CD14-positive monocyte (primary cell): ENCODE data around the gene FKBP1A. TPM values are rescaled to one million over a fixed set of nuclear protein-coding genes. Genes with fewer than 3 reads are reported as not detected.

Experiments
- DNase-seq, 3 donors: peaks; one replicate each; pipeline ENCODE4 v3.0.0-alpha.2; 2011 to 2022
- H2AFZ ChIP-seq: 2 replicates; pipeline ENCODE4 v1.6.0; 2012; ENCODE audit warnings: mild to moderate bottlenecking, low read depth, low read length, inconsistent platforms; ENCODE audit not compliant: insufficient read depth, poor library complexity, severe bottlenecking
- H3K27ac ChIP-seq, 2 donors: 1 replicate in 1 of 2; 2 replicates in 1 of 2; pipeline ENCODE4 v1.5.1; 2012 to 2013; ENCODE audit warnings: low read length in 2 of 2, control low read depth in 1 of 2, inconsistent platforms in 1 of 2, low read depth in 1 of 2, mild to moderate bottlenecking in 1 of 2
- H3K27me3 ChIP-seq, 2 donors: one replicate each; pipeline versions ENCODE4 v1.6.0 to v1.6.1; 2011 to 2013; ENCODE audit warnings: low read length in 2 of 2; ENCODE audit not compliant: control insufficient read depth in 2 of 2, insufficient read depth in 2 of 2
- H3K36me3 ChIP-seq, 2 donors: replicated peaks in 1 of 2; 1 replicate in 1 of 2; 2 replicates in 1 of 2; pipeline versions ENCODE4 v1.5.1 to v1.6.1; 2012 to 2013; ENCODE audit warnings: low read length in 2 of 2, control low read depth in 1 of 2, inconsistent platforms in 1 of 2, mild to moderate bottlenecking in 1 of 2; ENCODE audit not compliant: insufficient read depth in 2 of 2, control insufficient read depth in 1 of 2
- H3K4me1 ChIP-seq, 2 donors: 1 replicate in 1 of 2; 2 replicates in 1 of 2; pipeline versions ENCODE4 v1.5.1 to v1.6.1; 2012 to 2013; ENCODE audit warnings: low read length in 2 of 2, control low read depth in 1 of 2, inconsistent platforms in 1 of 2, mild to moderate bottlenecking in 1 of 2, moderate library complexity in 1 of 2; ENCODE audit not compliant: insufficient read depth in 2 of 2, control insufficient read depth in 1 of 2
- H3K4me2 ChIP-seq: replicated peaks from 2 replicates; pipeline ENCODE3; 2012; ENCODE audit warnings: low read length, moderate library complexity, mild to moderate bottlenecking; ENCODE audit not compliant: poor library complexity, severe bottlenecking; ENCODE audit errors: extremely low read depth
- H3K4me3 ChIP-seq, 3 experiments: fragments of 200-600 bp in 1 of 3; sonication (generic) in 1 of 3; replicated peaks in 1 of 3; 1 replicate in 2 of 3; 2 replicates in 1 of 3; pipeline ENCODE4 v1.5.1; 2011 to 2013; ENCODE audit warnings: low read length in 3 of 3, mild to moderate bottlenecking in 3 of 3, control low read depth in 2 of 3, low read depth in 2 of 3, inconsistent platforms in 1 of 3, moderate library complexity in 1 of 3
- H3K79me2 ChIP-seq: 2 replicates; pipeline ENCODE4 v1.6.0; 2012; ENCODE audit warnings: mild to moderate bottlenecking, control low read depth, inconsistent platforms, low read length, moderate library complexity; ENCODE audit not compliant: insufficient read depth
- H3K9ac ChIP-seq: 2 replicates; pipeline ENCODE4 v1.6.0; 2017; ENCODE audit warnings: low read length, mild to moderate bottlenecking; ENCODE audit not compliant: insufficient read depth, poor library complexity, severe bottlenecking
- H3K9me3 ChIP-seq, 2 donors: replicated peaks in 1 of 2; 1 replicate in 1 of 2; 2 replicates in 1 of 2; pipeline versions ENCODE4 v1.5.1 to v1.6.1; 2012 to 2013; ENCODE audit warnings: low read length in 2 of 2, control low read depth in 1 of 2; ENCODE audit not compliant: control insufficient read depth in 1 of 2, insufficient read depth in 1 of 2
- H4K20me1 ChIP-seq: 2 replicates; pipeline ENCODE4 v1.6.0; 2012; ENCODE audit warnings: mild to moderate bottlenecking, low read length, control low read depth, moderate library complexity; ENCODE audit not compliant: insufficient read depth
- H3K27ac Mint-ChIP-seq, 7 donors: one replicate each; pipeline ENCODE4 v1.8.0; 2020; ENCODE audit warnings: mild to moderate bottlenecking in 7 of 7, mixed read lengths in 7 of 7, moderate library complexity in 6 of 7, inconsistent platforms in 2 of 7
- H3K27me3 Mint-ChIP-seq, 3 donors: one replicate each; pipeline ENCODE4 v1.8.0; 2021 to 2022; ENCODE audit warnings: low read depth in 3 of 3, mild to moderate bottlenecking in 3 of 3, mixed read lengths in 3 of 3, moderate library complexity in 3 of 3, inconsistent platforms in 1 of 3
- H3K36me3 Mint-ChIP-seq, 2 donors: one replicate each; pipeline ENCODE4 v1.8.0; 2020; ENCODE audit warnings: mixed read lengths in 2 of 2, inconsistent platforms in 1 of 2, mild to moderate bottlenecking in 1 of 2
- H3K4me1 Mint-ChIP-seq: one replicate; pipeline ENCODE4 v1.8.0; 2020; ENCODE audit warnings: mild to moderate bottlenecking, mixed read lengths
- H3K4me3 Mint-ChIP-seq, 2 donors: one replicate each; pipeline ENCODE4 v1.8.0; 2020; ENCODE audit warnings: mild to moderate bottlenecking in 2 of 2, mixed read lengths in 2 of 2, moderate library complexity in 1 of 2
- H3K9me3 Mint-ChIP-seq, 7 donors: one replicate each; pipeline ENCODE4 v1.8.0; 2020 to 2022; ENCODE audit warnings: mixed read lengths in 7 of 7, mild to moderate bottlenecking in 6 of 7, moderate library complexity in 6 of 7, inconsistent platforms in 2 of 7
- CTCF ChIP-seq: fragments of 200-600 bp; IDR thresholded peaks from one replicate; pipeline ENCODE4 v1.8.0; 2022; ENCODE audit warnings: antibody characterized with exemption, mild to moderate bottlenecking
- WGBS: methylation state at CpG from one replicate; pipeline ENCODE4 v1.1.5; 2013; ENCODE audit warnings: missing lambda C conversion rate; ENCODE audit not compliant: insufficient coverage; 5-methylcytosine and 5-hydroxymethylcytosine counted together
- intact Hi-C, 2 donors: fragments of 100-400 bp; cut with micrococcal nuclease; formaldehyde crosslinking; loops; one replicate each; pipeline versions ENCODE4 v1.15.0 to v1.15.1; 2023
- polyA plus RNA-seq, 3 donors: library from polyadenylated mRNA; depleted of rRNA in 1 of 3; unstranded in 2 of 3; stranded (reverse) in 1 of 3; fragments of 300-500 nt in 2 of 3; fragments of >200 nt in 1 of 3; fragmentation: Illumina TruSeq in 2 of 3; gene quantifications; 1 replicate in 2 of 3; 2 replicates in 1 of 3; pipeline ENCODE4 v1.2.3, GENCODE V29; 2012 to 2021

Gene FKBP1A
- polyA plus RNA-seq, 3 donors = 155 to 268 (median 194) TPM

GRCh38 chr20:1434571-1435336, 41.9 kb upstream of the FKBP1A start:
- intact Hi-C loops = loop anchor here (2.0 to 5.0 kb wide), 4 partner anchors 42 to 122 kb away; partner anchors contain the start of gene FKBP1A (in 1 of the 2)
- Histone ChIP-seq H3K9me3 (no peaks in the 10 kb centered on the region), H4K20me1 (peaks cover 31% of the 10 kb centered on the region), H3K4me1 (peaks cover 21% of the 10 kb centered on the region in 2 donors), H3K4me3 (peak overlapping the region in 1 of 3 experiments; percentile 45), H3K9ac (no peak overlapping the region), H3K36me3 (peaks cover 2 to 8% of the 10 kb centered on the region in 2 donors), H3K27me3 (peaks cover 17 to 20% of the 10 kb centered on the region in 2 donors), H3K27ac (peak overlapping the region in 1 of 2 donors; percentile 12), H3K79me2 (no peaks in the 10 kb centered on the region), H3K4me2 (peak overlapping the region; percentile 51), H2AFZ (no peak overlapping the region)
- Mint-ChIP-seq H3K27ac (peak overlapping the region; percentile 71 to 92 (median 89)), H3K4me3 (peak overlapping the region in 1 of 2 donors; percentile 76), H3K27me3 (peaks cover 0 to 17% (median 15%) of the 10 kb centered on the region in 3 donors), H3K9me3 (no peaks in the 10 kb centered on the region), H3K36me3 (peaks cover 8 to 27% of the 10 kb centered on the region in 2 donors), H3K4me1 (peaks cover 32% of the 10 kb centered on the region)
- peak; percentile 84 to 97 (median 95) for DNase-seq
- TF ChIP-seq CTCF = no peak
- WGBS = no CpG with 5 or more reads among the region's 2 CpGs

GRCh38 chr20:1431158-1431557, 38.3 kb upstream of the FKBP1A start:
- no peaks in the 10 kb centered on the region for H4K20me1 ChIP-seq
- intact Hi-C loops = no loop called here
- H3K27ac Mint-ChIP-seq = no peak overlapping the region
- H3K79me2 ChIP-seq = no peaks in the 10 kb centered on the region
- TF ChIP-seq CTCF = no peak
- no peak overlapping the region for H3K4me2 ChIP-seq
- no peak for DNase-seq
- H3K9me3 ChIP-seq = no peaks in the 10 kb centered on the region
- no peak overlapping the region for H3K4me3 ChIP-seq
- H3K9ac ChIP-seq = no peak overlapping the region
- H3K36me3 ChIP-seq = no peaks in the 10 kb centered on the region
- peaks cover 21% of the 10 kb centered on the region in 2 donors for H3K4me1 ChIP-seq
- H3K36me3 Mint-ChIP-seq = peaks cover 0 to 19% of the 10 kb centered on the region in 2 donors
- peaks cover 21% of the 10 kb centered on the region for H3K4me1 Mint-ChIP-seq
- no peaks in the 10 kb centered on the region for H3K9me3 Mint-ChIP-seq
- H3K27me3 Mint-ChIP-seq = peaks cover 13 to 27% (median 21%) of the 10 kb centered on the region in 3 donors
- H3K27me3 ChIP-seq = peaks cover 18 to 30% of the 10 kb centered on the region in 2 donors
- no peak overlapping the region for H2AFZ ChIP-seq
- H3K27ac ChIP-seq = no peak overlapping the region
- no CpG with 5 or more reads among the region's 1 CpG for WGBS
- no peak overlapping the region for H3K4me3 Mint-ChIP-seq
